WERI-Rb-1 (cell line): ENCODE results near the gene HIVEP2.

Source experiments
- DNase-seq: peaks from one replicate; pipeline ENCODE4 v3.0.0-alpha.2; 2020
- H3K27ac ChIP-seq: fragments of 250-450 bp; sonication (Bioruptor Pico); 2 replicates; pipeline ENCODE4 v1.5.1; 2020; ENCODE audit warnings: mild to moderate bottlenecking, moderate library complexity
- H3K27me3 ChIP-seq: fragments of 250-450 bp; sonication (Bioruptor Pico); 2 replicates; pipeline ENCODE4 v1.5.1; 2021; ENCODE audit warnings: mild to moderate bottlenecking, low read depth, moderate library complexity; ENCODE audit not compliant: insufficient read depth, severe bottlenecking
- H3K36me3 ChIP-seq: fragments of 250-450 bp; sonication (Bioruptor Pico); 2 replicates; pipeline ENCODE4 v1.5.1; 2020; ENCODE audit warnings: mild to moderate bottlenecking, moderate library complexity
- H3K4me3 ChIP-seq: 2 replicates; pipeline ENCODE4 v1.5.1; 2011; ENCODE audit warnings: low read depth, mild to moderate bottlenecking, control low read depth, low read length
- H3K9me3 ChIP-seq: fragments of 250-450 bp; sonication (Bioruptor Pico); 2 replicates; pipeline ENCODE4 v1.5.1; 2021; ENCODE audit warnings: mild to moderate bottlenecking, moderate library complexity; ENCODE audit not compliant: severe bottlenecking
- CTCF ChIP-seq: IDR thresholded peaks from 2 replicates; pipeline ENCODE4 v1.5.1; 2011; ENCODE audit warnings: low read depth, mild to moderate bottlenecking, control low read depth, inconsistent platforms, low read length

HIVEP2 gene

GRCh38 chr6:142851601-142852000 lies 93.4 kb downstream of the HIVEP2 start:
- H3K36me3 ChIP-seq: no peaks in the 10 kb centered on the region
- H3K27me3 ChIP-seq: no peaks in the 10 kb centered on the region
- no peak overlapping the region for H3K27ac ChIP-seq
- no peak overlapping the region for H3K4me3 ChIP-seq
- H3K9me3 ChIP-seq: no peaks in the 10 kb centered on the region
- TF ChIP-seq CTCF: no peak
- DNase-seq: peak; percentile 26

- no peaks in the 10 kb centered on the region for H3K9me3 ChIP-seq
- peak; percentile 33 for DNase-seq
- no peak overlapping the region for H3K4me3 ChIP-seq
- no peak overlapping the region for H3K27ac ChIP-seq
- no peaks in the 10 kb centered on the region for H3K27me3 ChIP-seq
- no peaks in the 10 kb centered on the region for H3K36me3 ChIP-seq
- TF ChIP-seq CTCF: no peak
These were observed 94.1 kb downstream of the HIVEP2 start for GRCh38 chr6:142850679-142851423.

GRCh38 chr6:142848976-142849375 lies 96.0 kb downstream of the HIVEP2 start:
- no peak for TF ChIP-seq CTCF
- Histone ChIP-seq H3K36me3 (no peaks in the 10 kb centered on the region), H3K9me3 (no peaks in the 10 kb centered on the region), H3K4me3 (no peak overlapping the region), H3K27me3 (no peaks in the 10 kb centered on the region), H3K27ac (no peak overlapping the region)
- no peak for DNase-seq

- no peak for DNase-seq
These were observed 96.8 kb downstream of the HIVEP2 start for GRCh38 chr6:142848156-142848555.

GRCh38 chr6:142846883-142847287 lies 98.1 kb downstream of the HIVEP2 start:
- Histone ChIP-seq H3K36me3 (no peaks in the 10 kb centered on the region), H3K9me3 (no peaks in the 10 kb centered on the region), H3K27ac (no peak overlapping the region), H3K27me3 (no peaks in the 10 kb centered on the region), H3K4me3 (peak overlapping the region; percentile 1; the same call in 1 of the 2 replicates)
- DNase-seq: peak; percentile 69
- TF ChIP-seq CTCF: no peak

More at GRCh38 chr6:142848156-142848555, 96.8 kb downstream of the HIVEP2 start:
- no peak for TF ChIP-seq CTCF
- Histone ChIP-seq H3K9me3 (no peaks in the 10 kb centered on the region), H3K27me3 (no peaks in the 10 kb centered on the region), H3K36me3 (no peaks in the 10 kb centered on the region), H3K27ac (no peak overlapping the region), H3K4me3 (no peak overlapping the region)

GRCh38 chr6:142846459-142846831 lies 98.5 kb downstream of the HIVEP2 start:
- no peaks in the 10 kb centered on the region for H3K36me3 ChIP-seq
- no peaks in the 10 kb centered on the region for H3K9me3 ChIP-seq
- H3K4me3 ChIP-seq: peak overlapping the region; percentile 30; the same call in 1 of the 2 replicates
- no peak overlapping the region for H3K27ac ChIP-seq
- TF ChIP-seq CTCF: no peak
- no peaks in the 10 kb centered on the region for H3K27me3 ChIP-seq
- no peak for DNase-seq
